ENCODE measurements around the gene SLX1B. TPM values are rescaled to one million over a fixed set of nuclear protein-coding genes. Genes with fewer than 3 reads are reported as not detected.
"Not testable (repeated sequence)": the region's sequence is repeated elsewhere in the genome, so short reads cannot be mapped to it uniquely, and the experiment has no call there.

SLX1B gene
- total and polyA plus RNA-seq, 10 of the 15 experiments (the other 5 are each of a cell fraction or from before 2014, with no cell fraction given): 1.6 to 24.1 (median 10.6) TPM

DNA sequence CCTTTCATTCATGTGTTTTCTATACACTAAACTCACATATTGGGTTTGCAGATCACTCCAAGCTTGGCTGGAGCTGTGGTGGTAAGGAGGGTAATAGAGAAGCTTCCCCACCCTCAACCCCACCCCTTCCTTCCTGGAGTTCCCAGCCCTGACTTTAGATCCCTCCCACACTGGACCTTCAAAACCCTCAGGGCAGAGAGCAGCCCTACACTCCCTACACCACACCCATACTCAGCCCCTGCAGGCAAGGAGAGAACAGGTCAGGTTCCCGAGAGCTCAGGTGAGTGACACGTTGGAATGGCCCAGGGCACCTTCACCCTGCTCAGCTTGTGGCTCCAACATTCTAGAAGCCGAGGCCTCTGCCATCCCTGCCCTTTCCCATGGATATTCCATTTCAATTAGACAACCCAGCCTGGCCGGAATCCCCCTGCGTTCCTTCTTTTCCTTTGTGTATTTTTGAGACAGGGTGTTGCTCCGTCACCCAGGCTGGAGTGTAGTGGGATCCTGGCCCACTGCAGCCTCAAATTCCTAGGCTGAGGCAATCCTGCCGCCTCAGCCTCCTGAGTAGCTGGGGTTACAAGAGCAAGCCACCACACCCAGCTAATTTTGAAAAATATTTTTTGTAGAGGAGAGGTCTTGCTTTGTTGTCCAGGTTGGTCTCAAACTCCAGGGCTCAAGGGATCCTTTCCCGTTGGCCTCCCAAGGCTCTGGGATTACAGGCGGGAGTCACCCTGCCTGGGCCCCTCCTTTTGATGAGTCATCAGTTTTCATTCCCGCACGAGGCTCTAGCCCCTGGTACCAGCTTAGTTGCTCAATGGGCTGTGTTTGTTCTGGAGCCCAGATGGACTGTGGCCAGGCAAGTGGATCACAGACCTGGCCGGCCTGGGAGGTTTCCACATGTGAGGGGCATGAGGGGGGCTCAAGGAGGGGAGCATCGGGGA lies 5.6 kb downstream of the SLX1B start, which contains the start of gene SULT1A4:
Gene SULT1A4, plus strand, starts transcription at position 208 of the 941 bp plus-strand sequence. CDS start 1,473 bp downstream, outside the sequence.
- RAD21 ChIA-PET (ENCODE audit: unreplicated experiment); BruUV-seq (replicated peaks); CTCF ChIA-PET; H3K4me2 ChIP-seq (ENCODE audit: control insufficient read depth, insufficient read depth); ATAC-seq; SMC1A ChIA-PET (ENCODE audit: uncharacterized antibody, unreplicated experiment); intact Hi-C loops (cut with micrococcal nuclease; ENCODE audit: unreplicated experiment); H2AFZ ChIP-seq (ENCODE audit: control insufficient read depth, low read depth, low read length); H3K9ac ChIP-seq (ENCODE audit: control insufficient read depth, insufficient read depth, low read length); H3K27ac ChIP-seq (ENCODE audit: control insufficient read depth, insufficient read depth); FAIRE-seq; H3K4me1 ChIP-seq (ENCODE audit: control insufficient read depth, insufficient read depth, low read length); POLR2A ChIA-PET; DNase-seq (ENCODE audit: low read depth, low spot score); H3K36me3 ChIP-seq (ENCODE audit: control insufficient read depth in 2 of 2, insufficient read depth in 2 of 2, low read length in 1 of 2); H3K9me3 ChIP-seq (replicated peaks; ENCODE audit: control insufficient read depth, insufficient read depth, low read length); H3K27me3 ChIP-seq (replicated peaks in 1 of 2; ENCODE audit: control insufficient read depth in 2 of 2, insufficient read depth in 2 of 2, low read length in 1 of 2); H3K4me3 ChIP-seq; in situ Hi-C loops (cut with MboI); H3K79me2 ChIP-seq (ENCODE audit: control insufficient read depth, insufficient read depth, low read length); H4K20me1 ChIP-seq (ENCODE audit: control insufficient read depth, insufficient read depth): not testable (repeated sequence)
- no CpG with 5 or more reads among the region's 13 CpGs for WGBS (ENCODE audit: insufficient coverage, insufficient replicate concordance, low lambda C conversion rate, missing lambda C conversion rate)

DNA sequence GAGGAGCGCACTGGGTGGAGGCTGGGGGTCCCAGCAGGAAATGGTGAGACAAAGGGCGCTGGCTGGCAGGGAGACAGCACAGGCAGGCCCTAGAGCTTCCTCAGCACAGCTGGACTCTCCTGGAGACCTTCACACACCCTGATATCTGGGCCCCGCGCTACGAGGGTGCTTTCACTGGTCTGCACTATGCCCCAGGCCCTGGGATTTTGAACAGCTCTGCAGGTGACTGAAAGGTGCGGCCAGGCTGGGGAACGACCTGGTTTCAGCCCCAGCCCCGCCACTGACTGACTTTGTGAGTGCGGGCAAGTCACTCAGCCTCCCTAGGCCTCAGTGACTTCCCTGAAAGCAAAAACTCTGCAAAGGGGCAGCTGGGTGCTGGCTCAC lies 6.3 kb downstream of the SLX1B start:
- RAD21 ChIA-PET (ENCODE audit: unreplicated experiment); H3K27me3 ChIP-seq (replicated peaks in 1 of 2; ENCODE audit: control insufficient read depth in 2 of 2, insufficient read depth in 2 of 2, low read length in 1 of 2); H3K4me1 ChIP-seq (ENCODE audit: control insufficient read depth, insufficient read depth, low read length); CTCF ChIA-PET; H3K36me3 ChIP-seq (ENCODE audit: control insufficient read depth in 2 of 2, insufficient read depth in 2 of 2, low read length in 1 of 2); H2AFZ ChIP-seq (ENCODE audit: control insufficient read depth, low read depth, low read length); H4K20me1 ChIP-seq (ENCODE audit: control insufficient read depth, insufficient read depth); in situ Hi-C loops (cut with MboI); BruUV-seq (replicated peaks); H3K4me3 ChIP-seq; intact Hi-C loops (cut with micrococcal nuclease; ENCODE audit: unreplicated experiment); H3K79me2 ChIP-seq (ENCODE audit: control insufficient read depth, insufficient read depth, low read length); FAIRE-seq; ATAC-seq; DNase-seq (ENCODE audit: low read depth, low spot score); POLR2A ChIA-PET; H3K9me3 ChIP-seq (replicated peaks; ENCODE audit: control insufficient read depth, insufficient read depth, low read length); H3K9ac ChIP-seq (ENCODE audit: control insufficient read depth, insufficient read depth, low read length); SMC1A ChIA-PET (ENCODE audit: uncharacterized antibody, unreplicated experiment); H3K27ac ChIP-seq (ENCODE audit: control insufficient read depth, insufficient read depth); H3K4me2 ChIP-seq (ENCODE audit: control insufficient read depth, insufficient read depth): not testable (repeated sequence)
- no CpG with 5 or more reads among the region's 9 CpGs for WGBS (ENCODE audit: insufficient coverage, insufficient replicate concordance, low lambda C conversion rate, missing lambda C conversion rate)

DNA sequence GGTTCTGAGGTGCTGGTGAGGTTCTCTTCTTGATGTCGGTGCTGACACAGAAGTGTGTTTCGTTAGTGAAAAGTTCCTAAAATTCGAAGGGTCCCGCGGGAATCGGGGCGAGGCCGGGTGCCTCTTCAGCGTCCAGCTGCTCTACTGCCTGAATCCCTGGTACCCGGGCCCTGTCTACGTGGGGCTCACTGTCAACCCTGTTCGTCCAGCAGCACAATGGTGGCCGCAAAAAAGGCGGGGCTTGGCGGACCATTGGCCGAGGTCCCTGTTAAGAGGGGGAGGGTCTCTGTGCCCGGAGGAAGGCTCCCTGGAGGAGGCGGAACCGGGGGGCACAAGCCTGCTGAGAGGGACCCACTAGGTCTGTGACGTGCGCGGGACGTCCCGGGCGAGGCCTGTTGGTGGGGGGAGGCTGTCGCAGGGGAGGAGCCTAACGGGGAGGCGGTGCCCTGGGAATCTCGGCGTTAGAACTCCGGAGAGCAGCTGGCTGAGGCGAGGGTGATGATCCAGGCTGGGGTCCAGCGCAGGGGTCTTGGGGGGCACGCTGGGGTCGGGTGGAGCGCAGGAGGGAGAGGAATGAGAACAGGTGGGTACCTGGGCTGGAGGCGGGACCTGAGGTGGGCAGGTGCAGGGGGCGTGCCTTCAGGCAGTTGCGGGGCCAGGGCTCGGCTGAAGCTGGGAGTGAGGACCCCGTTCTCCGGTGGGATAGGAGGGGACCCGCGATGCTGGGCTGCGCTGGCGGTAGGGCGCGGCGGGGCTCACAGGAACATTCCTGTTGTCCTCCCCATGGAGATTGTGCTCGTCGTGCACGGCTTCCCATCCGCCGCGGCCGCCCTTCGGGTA lies 11.9 kb downstream of the SLX1B start:
- in situ Hi-C loops (cut with MboI); POLR2A ChIA-PET: not testable (repeated sequence)

More for the DNA sequence above, 11.9 kb downstream of the SLX1B start:
- H3K4me2 ChIP-seq (ENCODE audit: control insufficient read depth, insufficient read depth); FAIRE-seq; H3K4me1 ChIP-seq (ENCODE audit: control insufficient read depth, insufficient read depth, low read length); SMC1A ChIA-PET (ENCODE audit: uncharacterized antibody, unreplicated experiment); H4K20me1 ChIP-seq (ENCODE audit: control insufficient read depth, insufficient read depth); H3K9ac ChIP-seq (ENCODE audit: control insufficient read depth, insufficient read depth, low read length); CTCF ChIA-PET; H3K36me3 ChIP-seq (ENCODE audit: control insufficient read depth in 2 of 2, insufficient read depth in 2 of 2, low read length in 1 of 2); H3K27me3 ChIP-seq (replicated peaks in 1 of 2; ENCODE audit: control insufficient read depth in 2 of 2, insufficient read depth in 2 of 2, low read length in 1 of 2); BruUV-seq (replicated peaks); H3K27ac ChIP-seq (ENCODE audit: control insufficient read depth, insufficient read depth); H2AFZ ChIP-seq (ENCODE audit: control insufficient read depth, low read depth, low read length); H3K79me2 ChIP-seq (ENCODE audit: control insufficient read depth, insufficient read depth, low read length); DNase-seq (ENCODE audit: low read depth, low spot score); H3K9me3 ChIP-seq (replicated peaks; ENCODE audit: control insufficient read depth, insufficient read depth, low read length); RAD21 ChIA-PET (ENCODE audit: unreplicated experiment); intact Hi-C loops (cut with micrococcal nuclease; ENCODE audit: unreplicated experiment); H3K4me3 ChIP-seq: not testable (repeated sequence)
- peak; percentile 55 for ATAC-seq
- WGBS (ENCODE audit: insufficient coverage, insufficient replicate concordance, low lambda C conversion rate, missing lambda C conversion rate): no CpG with 5 or more reads among the region's 57 CpGs
